GM18873 (cell line): ENCODE results near the gene TANGO6.

Experiments used
- ATAC-seq: cut with Tn5 transposase; IDR thresholded peaks from one replicate; pipeline ENCODE4 v1.9.1; 2021; ENCODE audit warnings: mild to moderate bottlenecking, moderate library complexity, moderate number of reproducible peaks; ENCODE audit not compliant: unreplicated experiment, low FRiP score

TANGO6 gene

DNA sequence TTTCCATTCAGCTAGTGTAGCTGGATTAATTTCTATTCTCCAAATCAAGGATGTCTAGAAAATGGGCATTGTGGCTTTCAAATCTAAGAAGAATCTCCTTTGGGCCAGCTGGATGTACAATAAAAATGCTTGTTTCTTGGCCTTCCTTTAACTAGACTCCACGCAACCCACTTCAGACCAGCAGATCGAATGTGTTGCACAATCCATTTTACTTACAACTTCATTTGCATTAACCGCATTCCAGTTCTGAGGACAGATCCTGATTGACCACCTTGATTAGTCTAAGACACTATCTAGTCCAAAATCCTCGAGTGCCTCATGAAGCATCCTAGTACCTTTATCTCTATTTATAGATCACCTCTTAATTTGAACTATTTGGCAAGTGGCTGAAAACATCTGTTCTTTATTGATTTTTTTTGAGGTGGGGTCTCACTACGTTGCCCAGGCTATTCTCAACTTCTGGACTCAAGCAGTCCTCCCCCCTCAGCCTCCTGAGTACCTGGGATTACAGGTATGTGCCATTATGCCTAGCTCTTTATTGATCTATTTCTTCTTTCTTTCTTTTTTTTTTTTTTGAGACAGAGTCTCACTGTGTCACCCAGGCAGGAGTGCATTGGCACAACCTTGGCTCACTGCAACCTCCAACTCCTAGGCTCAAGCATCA is 241.8 kb downstream of the TANGO6 start:
- ATAC-seq = no peak

DNA sequence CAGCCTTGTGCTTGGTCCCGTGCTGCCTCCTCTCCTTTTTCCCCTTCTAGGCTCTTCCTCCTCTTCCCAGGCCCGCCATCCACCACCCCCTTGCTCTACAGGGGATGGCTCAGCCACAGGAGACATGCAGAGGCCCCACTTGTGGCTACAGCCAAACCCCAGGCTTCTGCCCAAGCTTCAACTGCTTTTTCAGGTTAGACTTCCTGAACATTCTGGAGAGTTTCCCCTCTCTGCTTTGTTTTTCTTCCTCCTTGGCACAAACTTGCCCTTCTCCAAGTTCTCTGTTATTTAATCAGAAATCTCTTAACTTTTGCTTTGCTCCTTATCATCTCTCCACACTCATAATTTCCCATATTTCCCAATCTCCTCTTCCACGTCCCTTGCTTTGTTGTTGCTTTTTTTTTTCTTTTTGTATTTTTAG is 243.8 kb downstream of the TANGO6 start:
- ATAC-seq = no peak

DNA sequence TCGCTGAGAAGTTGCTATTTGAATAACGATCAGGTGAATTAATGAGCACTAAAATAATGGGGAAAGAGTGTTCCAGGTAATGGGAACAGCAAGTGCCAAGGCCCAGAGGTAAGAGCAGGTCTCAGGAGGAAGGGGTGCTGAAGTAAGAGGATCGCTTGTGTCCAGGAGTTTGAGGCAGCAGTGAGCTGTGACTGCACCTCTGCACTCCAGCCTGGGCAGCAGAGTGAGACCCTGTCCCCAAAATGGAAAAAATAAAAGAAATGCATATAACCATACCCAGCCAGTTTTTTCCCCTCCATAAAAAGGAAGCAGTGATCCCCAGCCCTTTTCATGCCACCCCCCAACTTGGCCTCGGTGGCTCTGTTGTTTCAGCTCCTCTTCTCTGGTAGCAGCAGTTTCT is 245.4 kb downstream of the TANGO6 start:
- ATAC-seq = no peak

DNA sequence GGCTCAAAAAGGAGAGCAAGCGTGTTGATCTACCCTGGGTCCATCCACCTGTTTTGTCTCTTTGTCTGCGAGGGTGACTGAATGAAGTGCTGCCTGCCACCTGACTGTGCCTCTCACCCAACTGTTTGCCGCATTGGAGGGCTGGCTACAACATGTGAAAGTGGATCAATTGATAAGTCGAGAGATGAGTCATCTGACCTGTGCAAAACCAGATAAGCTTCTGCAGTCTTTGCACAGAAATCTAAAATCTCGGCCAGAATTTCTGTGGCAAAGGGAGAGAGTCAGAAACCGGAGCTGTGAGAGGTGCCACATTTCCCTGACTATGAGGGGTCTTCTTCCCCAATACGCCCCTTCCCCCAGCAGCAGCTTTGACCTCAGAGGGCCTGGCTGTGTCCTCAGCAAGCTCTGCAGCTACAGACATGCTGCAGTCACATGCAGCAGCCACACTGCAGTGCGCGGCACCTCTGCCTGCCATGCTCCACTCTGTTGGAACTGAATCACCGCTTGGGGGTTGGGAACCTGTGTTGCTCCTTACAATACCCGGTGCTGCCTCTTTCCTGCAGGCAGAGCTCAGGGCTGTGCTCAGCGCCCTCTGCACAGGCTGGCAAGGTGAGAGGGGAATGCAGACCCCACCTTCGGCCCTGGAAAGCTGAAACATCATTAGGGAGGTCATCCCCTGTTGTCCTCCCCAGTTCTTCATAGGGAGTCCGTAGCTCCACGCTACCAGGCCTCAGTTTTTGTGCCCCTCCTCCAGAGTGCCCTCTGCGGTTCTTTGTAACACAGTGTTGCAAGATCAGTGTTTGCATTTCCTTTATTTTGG is 246.0 kb downstream of the TANGO6 start:
- no peak for ATAC-seq

DNA sequence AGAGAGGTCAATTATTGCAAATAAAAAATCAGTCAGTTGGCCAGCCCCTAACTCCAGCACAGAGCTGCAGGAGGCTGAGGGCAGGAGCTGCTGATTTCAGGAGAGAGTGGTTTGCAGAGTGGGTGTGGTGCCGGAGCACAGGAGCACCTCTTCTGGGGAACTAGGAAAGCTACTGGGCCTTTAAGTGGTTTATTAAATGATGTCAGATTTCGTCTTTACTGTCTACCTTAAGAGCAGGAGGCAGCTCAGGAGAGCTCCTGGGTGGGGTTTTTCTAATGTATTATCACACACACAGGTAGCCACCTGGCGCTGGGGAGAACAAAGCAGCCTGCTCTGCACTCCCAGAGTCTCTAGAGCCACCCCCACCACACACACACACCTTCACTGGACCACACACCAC is 250.6 kb downstream of the TANGO6 start:
- ATAC-seq = no peak

- no peak for ATAC-seq
These were observed 251.2 kb downstream of the TANGO6 start for GRCh38 chr16:69094501-69094900.

- no peak for ATAC-seq
These were observed 251.9 kb downstream of the TANGO6 start for GRCh38 chr16:69095193-69095592.

GRCh38 chr16:69100071-69100691 is 256.9 kb downstream of the TANGO6 start:
- ATAC-seq = no peak

DNA sequence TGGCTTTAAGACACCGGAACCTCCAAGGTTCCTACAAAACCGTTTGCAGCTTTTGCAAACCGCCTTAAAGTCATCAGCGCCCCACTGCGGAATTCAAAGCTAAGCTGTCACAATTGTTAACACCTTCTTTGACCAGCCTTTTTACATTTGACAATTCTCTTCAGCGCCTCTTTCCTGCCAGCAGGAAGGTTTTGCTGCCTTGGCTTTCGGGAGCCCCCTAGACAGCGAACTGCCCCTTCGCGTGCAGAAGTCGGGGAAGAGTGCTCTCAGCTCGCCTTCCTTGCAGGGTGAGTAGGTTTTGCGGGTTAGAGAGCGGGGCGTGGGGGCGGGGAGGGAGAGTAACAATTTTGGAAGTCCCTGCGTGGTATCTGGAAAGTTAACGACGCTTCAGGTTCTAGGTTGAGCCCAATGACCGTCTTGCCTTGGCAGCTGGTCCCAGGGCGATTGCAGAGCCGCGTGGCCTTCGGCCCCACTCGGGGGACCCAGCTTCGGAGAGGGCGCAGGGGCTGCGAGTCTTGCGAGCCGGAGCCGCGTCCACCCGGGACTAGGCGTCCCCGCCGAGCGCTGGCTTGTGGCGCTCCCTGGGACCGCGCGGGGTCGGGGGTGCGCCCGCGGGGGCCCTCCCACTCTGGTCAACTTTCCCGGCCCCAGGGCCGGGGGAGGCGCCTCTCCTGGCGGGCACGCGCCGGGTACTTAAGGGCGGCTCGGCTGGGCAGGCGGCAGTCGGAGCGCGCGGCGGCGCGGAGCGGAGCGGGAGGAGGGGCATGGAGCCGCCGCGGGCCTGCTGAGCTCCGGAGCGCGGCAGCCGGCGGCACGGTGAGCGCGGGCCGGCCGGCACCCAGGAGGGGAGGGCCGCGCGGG is 262.4 kb downstream of the TANGO6 start, which contains the start of gene HAS3:
HAS3 (plus strand) TSS at position 153 of the 861 bp plus-strand sequence. CDS start 3,743 bp downstream, outside the sequence.
- no peak for ATAC-seq

- no peak for ATAC-seq
These were observed 263.4 kb downstream of the TANGO6 start for GRCh38 chr16:69106491-69107315.

GRCh38 chr16:69107316-69107962 is 264.1 kb downstream of the TANGO6 start:
- no peak for ATAC-seq

GRCh38 chr16:69108064-69108904 is 265.0 kb downstream of the TANGO6 start:
- ATAC-seq = no peak

GRCh38 chr16:69108905-69109252 is 265.5 kb downstream of the TANGO6 start:
- no peak for ATAC-seq

GRCh38 chr16:69109486-69110270 is 266.3 kb downstream of the TANGO6 start:
- ATAC-seq = no peak

GRCh38 chr16:69110406-69110805 is 267.1 kb downstream of the TANGO6 start:
- no peak for ATAC-seq

GRCh38 chr16:69111216-69111875 is 268.0 kb downstream of the TANGO6 start:
- ATAC-seq = no peak

DNA sequence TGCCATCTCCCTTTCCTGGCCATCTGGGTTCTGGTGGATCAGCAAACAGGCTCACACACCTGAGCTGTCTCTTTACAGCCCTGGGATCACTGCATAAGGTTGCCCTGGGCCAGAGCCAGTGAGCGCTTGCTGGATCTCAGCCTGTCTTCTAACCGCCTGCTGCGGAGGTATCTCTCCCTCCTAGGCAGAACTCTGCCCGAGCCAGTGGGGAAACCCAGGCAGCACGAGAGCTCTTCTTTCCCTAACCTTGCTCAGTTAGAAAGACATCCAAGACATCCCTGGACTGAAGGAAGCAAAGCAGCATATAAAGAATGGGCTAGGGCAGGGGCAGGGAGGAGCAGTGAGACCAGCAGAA is 268.5 kb downstream of the TANGO6 start:
- no peak for ATAC-seq
